Inflammatory macrophage treated with lipopolysaccharide for 4 hours (primary cell): Measurements from ENCODE around the gene GAS5.
A peak's percentile ranks its signal among the peaks of the same experiment; 100 is the strongest.
"Not testable (repeated sequence)": the region's sequence is repeated elsewhere in the genome, so short reads cannot be mapped to it uniquely, and the experiment has no call there.

Source experiments
- DNase-seq: peaks from one replicate; pipeline ENCODE4 v3.0.0-alpha.2; 2020

Gene GAS5

DNA sequence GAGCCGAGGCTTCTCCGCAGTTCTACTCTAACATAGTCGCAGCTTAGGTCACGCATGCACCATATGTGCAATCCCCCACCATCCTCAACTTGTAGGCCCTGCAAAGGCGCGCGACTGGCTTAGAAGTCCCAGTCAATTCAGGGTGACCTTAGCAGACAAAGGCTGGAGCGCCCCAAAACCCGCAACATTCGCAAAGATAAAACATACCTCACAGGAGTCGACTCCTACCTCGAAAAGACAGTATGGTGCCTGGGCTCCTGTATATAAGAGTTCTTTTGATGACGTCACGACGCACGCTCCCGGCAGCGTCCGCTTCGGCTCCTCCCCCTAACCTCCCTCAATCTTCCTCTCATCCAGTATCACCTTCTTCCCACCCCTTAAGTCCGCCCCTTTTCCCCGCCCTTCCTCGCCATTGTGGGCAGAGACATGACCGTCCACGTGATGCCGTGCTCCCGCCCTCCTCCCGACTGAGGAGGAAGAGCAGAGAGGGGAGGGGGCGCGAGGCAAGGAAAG lies at the start of gene GAS5:
Gene GAS5, minus strand, starts transcription at position 237 of the 513 bp plus-strand sequence.
- peak; percentile 99 for DNase-seq

DNA sequence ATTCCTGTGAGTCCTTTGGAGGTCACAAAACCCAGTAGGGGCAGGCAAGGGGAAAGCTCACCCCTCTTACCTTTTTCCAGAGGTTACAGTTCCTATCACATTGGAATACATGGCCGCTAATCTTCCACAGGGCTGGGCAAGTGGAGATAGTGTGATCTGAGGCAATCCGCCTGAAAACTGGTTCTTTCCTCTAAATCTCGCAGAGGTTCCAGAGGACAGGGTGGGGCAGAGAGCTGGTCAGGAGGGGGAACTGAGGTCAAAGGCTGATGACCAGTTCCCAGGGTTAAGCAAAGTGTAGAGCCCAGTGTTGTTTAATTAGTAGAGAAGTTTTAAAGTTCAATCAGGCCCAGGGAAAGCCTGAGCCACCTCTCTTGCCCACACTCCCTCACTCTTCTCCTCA lies 49.4 kb upstream of the GAS5 start, which contains the start of gene SERPINC1:
Gene SERPINC1, minus strand, starts transcription at position 179 of the 400 bp plus-strand sequence. Its CDS starts 68 bp downstream, at position 111.
- DNase-seq: no peak

DNA sequence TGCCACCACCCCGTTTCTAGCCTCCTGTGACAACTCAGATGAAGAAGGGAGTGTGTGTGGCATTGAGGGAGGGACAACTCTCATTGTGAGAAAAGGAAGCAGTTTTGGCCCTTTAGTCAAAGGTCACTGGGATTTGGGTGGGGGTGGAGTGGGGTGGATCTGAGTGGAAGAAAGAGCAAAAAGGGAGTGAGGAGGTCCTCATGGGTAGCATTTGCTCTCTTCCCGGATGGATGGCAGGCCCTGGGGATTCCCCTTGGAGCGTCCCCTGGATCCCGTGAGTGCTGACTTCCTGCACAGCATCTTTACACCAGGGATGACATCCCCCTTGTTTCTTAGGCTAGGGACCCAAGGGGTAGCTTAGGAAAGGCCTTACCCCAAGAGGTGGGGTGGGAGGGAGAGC lies 48.9 kb upstream of the GAS5 start:
- DNase-seq: no peak

- DNase-seq: no peak
Measured at GRCh38 chr1:173915596-173915995, 47.8 kb upstream of the GAS5 start.

DNA sequence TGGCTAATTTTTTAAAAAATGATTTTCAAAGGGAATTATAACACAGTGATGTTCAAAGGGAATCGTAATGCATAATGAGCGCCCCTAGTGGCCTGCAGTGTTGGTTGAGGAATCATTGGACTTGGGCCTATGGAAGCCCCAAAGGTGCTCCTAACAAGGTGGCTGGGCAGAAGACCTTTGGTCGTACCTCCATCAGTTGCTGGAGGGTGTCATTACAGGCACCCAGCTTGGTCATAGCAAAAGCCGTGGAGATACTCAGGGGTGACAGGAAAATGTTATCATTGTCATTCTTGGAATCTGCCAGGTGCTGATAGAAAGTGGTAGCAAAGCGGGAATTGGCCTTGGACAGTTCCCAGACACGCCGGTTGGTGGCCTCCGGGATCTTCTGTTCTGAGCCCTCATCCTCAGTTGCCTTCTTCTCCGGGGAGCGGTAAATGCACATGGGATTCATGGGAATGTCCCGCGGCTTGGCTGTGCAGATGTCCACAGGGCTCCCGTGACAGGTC lies 46.6 kb upstream of the GAS5 start:
- DNase-seq: peak; percentile 26

DNA sequence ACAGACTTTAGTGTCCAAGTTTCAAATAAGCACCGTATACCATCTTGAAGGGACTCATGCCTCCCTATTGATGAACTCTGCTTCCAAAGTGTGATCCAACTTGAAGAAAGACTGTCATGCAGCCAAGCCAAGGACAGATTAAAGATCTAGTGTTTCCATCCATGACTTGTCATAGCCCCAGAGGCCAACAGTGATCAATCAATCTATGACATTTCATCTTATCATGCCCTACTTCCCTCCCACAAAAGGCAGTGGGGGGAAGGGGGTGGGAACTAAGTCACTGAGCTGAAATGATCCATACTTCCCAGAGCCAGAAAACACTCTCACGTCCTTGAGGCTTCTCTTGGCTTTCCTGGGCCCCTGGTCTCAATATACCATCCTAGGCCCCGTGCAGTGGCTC lies 45.3 kb upstream of the GAS5 start:
- DNase-seq: no peak

GRCh38 chr1:173903827-173904531 lies 36.2 kb upstream of the GAS5 start:
- no peak for DNase-seq

- DNase-seq: no peak
Measured at GRCh38 chr1:173900992-173901391, 33.2 kb upstream of the GAS5 start.

DNA sequence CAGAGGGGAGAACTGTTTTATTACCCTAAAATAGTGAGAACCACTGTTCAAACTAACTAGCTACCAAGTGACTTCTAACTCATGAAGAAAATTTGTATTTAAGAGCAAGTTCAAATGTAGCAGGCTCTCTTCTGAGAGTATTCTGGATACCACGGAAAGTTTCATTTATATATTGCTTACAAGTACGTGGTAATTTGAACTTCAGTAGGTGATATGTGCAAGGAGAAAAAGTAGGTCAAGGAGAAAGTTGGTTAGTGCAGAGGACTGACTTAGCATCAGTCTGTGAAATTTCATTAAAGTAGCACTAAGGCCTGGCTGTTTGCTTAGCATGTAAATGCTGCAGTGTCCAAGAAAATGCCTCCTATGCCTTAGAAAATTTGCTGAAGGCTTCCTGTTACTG lies 32.6 kb upstream of the GAS5 start:
- no peak for DNase-seq

GRCh38 chr1:173894189-173894588 lies 26.4 kb upstream of the GAS5 start:
- DNase-seq: no peak

DNA sequence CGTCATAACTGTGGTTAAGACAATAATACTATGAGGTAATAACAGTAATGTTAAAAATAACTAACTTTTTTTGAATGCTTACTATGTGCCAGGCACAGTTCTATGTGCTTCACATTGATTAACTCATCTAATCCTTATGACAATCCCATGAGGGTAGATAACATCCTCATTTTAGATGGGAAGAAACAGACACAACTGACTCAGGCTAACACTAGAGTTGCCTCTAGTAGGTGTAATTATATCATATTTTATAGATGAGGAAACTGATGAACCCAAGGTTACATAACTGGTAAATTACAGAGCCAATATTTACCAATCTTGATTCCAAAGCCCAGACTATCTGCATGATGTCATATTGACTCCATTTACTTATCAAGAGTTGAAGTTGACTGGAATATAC lies 25.8 kb upstream of the GAS5 start:
- DNase-seq: peak; percentile 42

DNA sequence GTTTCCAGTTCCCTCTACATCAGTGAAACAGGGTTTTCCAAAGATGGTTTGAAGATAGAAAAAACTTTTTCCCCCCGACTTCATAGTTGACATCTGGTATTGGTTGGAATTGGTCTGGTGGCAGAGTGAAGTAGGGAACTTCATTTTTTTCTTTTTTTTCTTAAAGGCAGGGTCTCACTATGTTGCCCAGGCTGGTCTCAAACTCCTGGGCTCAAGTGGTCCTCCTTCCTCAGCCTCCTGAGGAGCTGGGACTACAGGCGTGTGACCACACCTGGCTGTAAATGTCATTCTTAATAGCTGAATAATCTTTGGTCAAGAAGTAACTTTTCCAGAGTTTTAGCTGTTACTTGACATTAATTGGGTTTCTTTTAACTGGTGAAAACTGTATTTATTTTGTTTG lies 22.1 kb upstream of the GAS5 start:
- no peak for DNase-seq

DNA sequence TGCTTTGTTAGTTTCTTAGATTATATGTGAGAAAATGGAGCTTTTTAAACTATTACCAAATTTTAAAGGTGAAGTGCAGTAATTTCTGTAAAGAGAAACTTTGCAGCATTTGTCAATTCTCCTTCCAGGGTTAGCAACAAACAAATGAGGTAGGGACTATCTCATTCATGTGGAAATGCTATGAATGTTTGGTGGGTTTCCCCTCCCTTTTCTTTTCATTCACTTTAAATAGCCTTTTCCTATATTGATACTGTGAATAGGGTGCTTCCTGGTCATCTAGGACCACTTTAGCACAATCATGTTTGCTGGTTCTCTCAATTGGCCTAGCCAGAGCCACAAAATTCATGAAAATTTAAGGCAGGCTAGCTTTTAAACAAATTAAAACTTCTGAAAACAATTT lies 21.0 kb upstream of the GAS5 start:
- DNase-seq: no peak

- no peak for DNase-seq
Measured at GRCh38 chr1:173887627-173888026, 19.8 kb upstream of the GAS5 start.

- DNase-seq: no peak
Measured at GRCh38 chr1:173886746-173887611, 19.2 kb upstream of the GAS5 start.

DNA sequence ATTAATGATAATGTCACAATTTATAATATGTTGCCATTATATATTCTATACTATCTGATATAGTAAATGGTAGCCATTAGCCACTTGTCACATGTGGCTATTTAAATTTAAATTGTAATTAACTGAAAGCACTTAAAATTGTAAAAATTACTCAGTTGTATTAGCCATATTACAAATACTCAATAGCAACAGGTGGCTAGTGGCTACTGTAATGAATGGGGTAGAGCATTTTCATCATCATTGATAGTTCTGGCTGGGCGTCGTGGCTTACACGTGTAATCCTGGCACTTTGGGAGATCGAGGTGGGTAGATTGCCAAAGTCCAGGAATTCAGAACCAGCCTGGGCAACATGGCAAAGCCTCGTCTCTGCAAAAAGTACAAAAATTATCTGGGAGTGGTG lies 16.9 kb upstream of the GAS5 start:
- DNase-seq: no peak

DNA sequence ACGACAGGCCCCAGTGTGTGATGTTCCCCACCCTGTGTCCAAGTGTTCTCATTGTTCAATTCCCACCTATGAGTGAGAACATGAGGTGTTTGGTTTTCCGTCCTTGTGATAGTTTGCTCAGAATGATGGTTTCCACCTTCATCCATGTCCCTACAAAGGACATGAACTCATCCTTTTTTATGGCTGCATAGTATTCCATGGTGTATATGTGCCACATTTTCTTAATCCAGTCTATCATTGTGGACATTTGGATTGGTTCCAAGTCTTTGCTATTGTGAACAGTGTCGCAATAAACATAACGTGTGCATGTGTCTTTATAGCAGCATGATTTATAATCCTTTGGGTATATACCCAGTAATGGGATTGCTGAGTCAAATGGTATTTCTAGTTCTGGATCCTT lies 13.3 kb upstream of the GAS5 start:
- not testable (repeated sequence) for DNase-seq

DNA sequence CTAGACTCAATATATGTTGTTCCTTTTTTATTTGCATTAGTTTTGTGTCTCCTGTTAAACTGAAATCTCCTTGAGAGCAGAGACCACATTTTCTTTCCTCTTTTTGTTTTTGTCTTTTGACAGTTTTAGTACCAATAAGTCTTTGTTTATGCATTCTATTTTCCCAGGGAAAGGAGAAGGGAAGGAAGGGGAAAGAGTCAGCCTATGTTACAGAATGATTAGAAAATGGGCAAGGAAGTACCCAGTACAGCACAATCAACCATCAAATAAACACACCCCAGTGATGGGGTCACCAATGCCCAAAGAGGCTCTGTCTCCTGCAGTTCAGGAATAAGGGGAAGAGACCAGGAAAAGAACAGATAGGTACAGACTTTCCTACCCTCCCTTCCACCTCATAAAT lies 10.5 kb upstream of the GAS5 start:
- no peak for DNase-seq

GRCh38 chr1:173876732-173877131 lies 8.9 kb upstream of the GAS5 start:
- no peak for DNase-seq

- DNase-seq: no peak
Measured at GRCh38 chr1:173871500-173871899, 3.7 kb upstream of the GAS5 start.

DNA sequence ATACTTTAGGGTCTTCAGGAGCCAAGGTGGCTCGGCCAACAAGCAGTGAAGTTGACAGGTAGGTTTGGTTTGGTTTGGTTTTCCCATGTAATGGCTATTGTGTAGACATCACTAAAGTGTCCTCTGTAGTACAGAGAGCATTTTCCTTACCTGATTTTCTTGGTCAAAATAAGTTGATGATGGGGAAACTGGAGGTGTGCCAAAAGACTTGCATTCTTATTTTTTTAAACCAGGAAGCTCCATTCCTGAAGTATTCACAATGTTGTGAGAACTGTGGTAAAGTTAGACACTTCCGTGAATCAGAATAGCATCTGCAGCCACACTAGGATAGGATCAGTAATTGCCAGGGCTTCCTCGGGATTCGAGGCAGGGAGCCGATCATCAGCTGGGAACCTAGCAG lies 3.3 kb upstream of the GAS5 start:
- DNase-seq: no peak

DNA sequence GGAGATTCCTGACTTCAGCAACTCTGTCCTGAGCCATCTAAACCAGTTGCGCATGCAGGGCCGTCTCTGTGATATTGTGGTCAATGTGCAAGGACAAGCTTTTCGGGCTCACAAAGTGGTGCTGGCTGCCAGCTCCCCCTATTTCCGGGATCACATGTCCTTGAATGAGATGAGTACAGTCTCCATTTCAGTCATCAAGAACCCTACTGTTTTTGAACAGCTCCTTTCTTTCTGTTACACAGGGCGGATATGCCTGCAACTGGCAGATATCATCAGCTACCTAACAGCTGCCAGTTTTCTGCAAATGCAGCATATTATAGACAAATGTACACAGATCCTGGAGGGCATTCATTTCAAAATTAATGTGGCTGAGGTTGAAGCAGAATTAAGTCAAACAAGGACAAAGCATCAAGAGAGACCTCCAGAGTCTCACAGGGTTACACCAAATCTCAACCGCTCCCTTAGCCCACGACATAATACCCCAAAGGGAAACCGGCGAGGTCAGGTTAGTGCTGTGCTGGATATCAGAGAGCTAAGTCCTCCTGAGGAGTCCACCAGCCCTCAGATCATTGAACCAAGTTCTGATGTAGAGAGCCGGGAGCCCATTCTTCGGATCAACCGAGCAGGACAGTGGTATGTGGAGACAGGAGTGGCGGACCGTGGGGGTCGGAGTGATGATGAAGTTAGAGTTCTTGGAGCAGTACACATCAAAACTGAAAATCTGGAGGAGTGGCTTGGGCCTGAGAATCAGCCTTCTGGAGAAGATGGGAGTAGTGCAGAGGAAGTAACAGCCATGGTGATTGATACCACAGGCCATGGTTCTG lies 2.7 kb upstream of the GAS5 start:
- DNase-seq: no peak

- peak; percentile 35 for DNase-seq
Measured at GRCh38 chr1:173869021-173869359, 1.2 kb upstream of the GAS5 start.
